ENCODE results near the gene USF1. TPM values are rescaled to one million over a fixed set of nuclear protein-coding genes. Genes with fewer than 3 reads are reported as not detected.

USF1 gene
- total and polyA plus RNA-seq, 11 donors = 20.2 to 51.1 (median 30.7) TPM

GRCh38 chr1:161092621-161093028 lies 46.8 kb upstream of the USF1 start:
- ATAC-seq = no peak
- H3K27me3 ChIP-seq = no peaks in the 10 kb centered on the region
- no peak overlapping the region for H3K27ac ChIP-seq
- WGBS, 4 donors = 86 to 92% (median 90%) methylated on average over 3 of the region's 3 CpGs
- H3K9me3 ChIP-seq = no peaks in the 10 kb centered on the region
- H3K4me3 ChIP-seq = no peak overlapping the region
- intact Hi-C loops (cut with DNase I) = loop anchor here in 3 of 10 donors (10.0 kb wide), 2 partner anchors 258 to 368 kb away; no protein-coding TSS in a partner anchor
- H3K4me1 ChIP-seq = peaks cover 0 to 20% (median 7%) of the 10 kb centered on the region in 12 donors
- DNase-seq = no peak
- no peaks in the 10 kb centered on the region for H3K36me3 ChIP-seq
- TF ChIP-seq CTCF (IDR thresholded peaks at IDR 0.05) = no peak
- no peak for TF ChIP-seq POLR2A (IDR thresholded peaks at IDR 0.05)

GRCh38 chr1:161091796-161092507 lies 46.2 kb upstream of the USF1 start:
- intact Hi-C loops (cut with DNase I) = loop anchor here in 3 of 10 donors (10.0 kb wide), 2 partner anchors 257 to 367 kb away; no protein-coding TSS in a partner anchor
- no peaks in the 10 kb centered on the region for H3K36me3 ChIP-seq
- ATAC-seq (no peak), DNase-seq (no peak)
- H3K27ac ChIP-seq = no peak overlapping the region
- WGBS, 4 donors = 86 to 91% (median 90%) methylated on average over 6 to 7 of the region's 7 CpGs
- peaks cover 0 to 15% (median 2%) of the 10 kb centered on the region in 12 donors for H3K4me1 ChIP-seq
- no peaks in the 10 kb centered on the region for H3K9me3 ChIP-seq
- H3K4me3 ChIP-seq = no peak overlapping the region
- H3K27me3 ChIP-seq = no peaks in the 10 kb centered on the region
- TF ChIP-seq CTCF (IDR thresholded peaks at IDR 0.05) = no peak
- no peak for TF ChIP-seq POLR2A (IDR thresholded peaks at IDR 0.05)

- no peak for DNase-seq
- Histone ChIP-seq H3K4me3 (no peak overlapping the region), H3K4me1 (peaks cover 0 to 7% (median 0%) of the 10 kb centered on the region in 12 donors), H3K9me3 (no peaks in the 10 kb centered on the region), H3K36me3 (no peaks in the 10 kb centered on the region), H3K27me3 (no peaks in the 10 kb centered on the region), H3K27ac (no peak overlapping the region)
- intact Hi-C loops (cut with DNase I) = loop anchor here in 3 of 10 donors (10.0 kb wide), 2 partner anchors 256 to 366 kb away; no protein-coding TSS in a partner anchor
- no peak for ATAC-seq
- TF ChIP-seq CTCF (IDR thresholded peaks at IDR 0.05) (no peak), POLR2A (IDR thresholded peaks at IDR 0.05) (no peak)
- WGBS, 4 donors = 83 to 90% (median 85%) methylated on average over 5 of the region's 5 CpGs
These were observed 45.3 kb upstream of the USF1 start for GRCh38 chr1:161091093-161091492.

- WGBS, 4 donors = 82 to 87% (median 86%) methylated on average over 3 of the region's 3 CpGs
- intact Hi-C loops (cut with DNase I) = loop anchor here in 3 of 10 donors (10.0 kb wide), 2 partner anchors 256 to 366 kb away; no protein-coding TSS in a partner anchor
- Histone ChIP-seq H3K4me3 (no peak overlapping the region), H3K27me3 (no peaks in the 10 kb centered on the region), H3K36me3 (no peaks in the 10 kb centered on the region), H3K27ac (no peak overlapping the region), H3K9me3 (no peaks in the 10 kb centered on the region), H3K4me1 (peaks cover 0 to 2% (median 0%) of the 10 kb centered on the region in 12 donors)
- ATAC-seq = no peak
- no peak for TF ChIP-seq CTCF (IDR thresholded peaks at IDR 0.05)
- TF ChIP-seq POLR2A (IDR thresholded peaks at IDR 0.05) = no peak
- no peak for DNase-seq
These were observed 44.8 kb upstream of the USF1 start for GRCh38 chr1:161090617-161091016.
